HG02678 (cell line): ENCODE measurements around the gene MTRFR.
"Not testable (repeated sequence)": the region's sequence is repeated elsewhere in the genome, so short reads cannot be mapped to it uniquely, and the experiment has no call there.

Experiments
- ATAC-seq: cut with Tn5 transposase; IDR thresholded peaks from one replicate; pipeline ENCODE4 v1.9.1; 2021; ENCODE audit warnings: mild to moderate bottlenecking, moderate library complexity; ENCODE audit not compliant: unreplicated experiment

Gene MTRFR

DNA sequence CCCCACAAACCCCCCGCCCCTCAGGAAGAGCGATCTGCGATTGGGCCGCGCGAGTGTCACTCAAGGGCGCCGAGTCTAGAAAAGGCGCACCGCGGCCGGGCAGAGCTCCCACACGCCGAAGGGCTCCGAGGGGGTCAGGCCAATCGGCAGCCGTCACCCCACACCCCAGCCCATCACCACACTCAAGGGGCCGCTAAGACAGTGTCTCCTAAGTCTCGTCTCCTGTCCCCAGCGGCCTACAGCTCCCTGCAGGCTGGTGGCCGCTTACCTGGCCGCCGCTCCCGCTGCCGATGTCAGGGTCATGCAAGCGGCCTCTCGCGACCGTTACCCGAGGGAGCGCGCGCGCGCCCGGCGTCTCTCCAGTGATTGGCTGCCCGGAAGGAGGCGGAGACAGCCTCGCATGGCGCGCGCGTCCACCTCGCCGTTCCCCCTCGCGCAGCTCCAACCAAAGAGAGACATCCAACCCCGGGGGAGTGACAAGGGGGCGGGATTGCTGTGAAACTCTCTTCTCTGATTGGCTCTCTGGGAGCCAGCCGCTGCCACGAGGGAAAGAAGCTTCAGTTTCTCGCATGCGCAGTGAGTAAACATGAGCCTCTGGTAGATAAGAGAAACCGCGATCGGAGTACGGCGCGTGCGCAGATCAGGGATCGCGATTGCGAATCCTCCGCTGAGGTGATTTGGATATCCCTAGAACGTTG is at the start of gene MTRFR, which contains the start of gene MPHOSPH9:
TSS of gene MTRFR (plus strand) at position 630 of the 698 bp plus-strand sequence. CDS start 20,239 bp downstream, outside the sequence.
TSS of gene MPHOSPH9 (minus strand) at position 335 of the 698 bp plus-strand sequence. CDS start 2,777 bp downstream, outside the sequence.
- ATAC-seq, result peak; percentile 86

DNA sequence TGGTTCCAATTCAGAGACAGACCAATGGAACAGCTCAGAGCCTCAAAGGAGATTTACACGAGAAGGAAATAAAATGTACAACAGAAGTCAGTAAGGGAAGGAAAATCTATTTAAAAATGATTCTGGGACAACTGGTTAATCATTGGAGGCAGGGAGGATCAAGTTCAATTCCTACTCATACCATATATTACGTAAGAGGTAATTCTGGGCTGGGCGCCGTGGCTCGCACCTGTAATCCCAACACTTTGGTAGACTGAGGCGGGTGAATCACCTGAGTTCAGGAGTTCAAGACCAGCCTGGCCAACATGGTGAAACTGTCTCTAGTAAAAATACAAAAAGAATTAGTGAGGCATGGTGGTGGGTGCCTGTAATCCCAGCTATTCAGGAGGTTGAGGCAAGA is 45.6 kb upstream of the MTRFR start:
- ATAC-seq, result no peak

DNA sequence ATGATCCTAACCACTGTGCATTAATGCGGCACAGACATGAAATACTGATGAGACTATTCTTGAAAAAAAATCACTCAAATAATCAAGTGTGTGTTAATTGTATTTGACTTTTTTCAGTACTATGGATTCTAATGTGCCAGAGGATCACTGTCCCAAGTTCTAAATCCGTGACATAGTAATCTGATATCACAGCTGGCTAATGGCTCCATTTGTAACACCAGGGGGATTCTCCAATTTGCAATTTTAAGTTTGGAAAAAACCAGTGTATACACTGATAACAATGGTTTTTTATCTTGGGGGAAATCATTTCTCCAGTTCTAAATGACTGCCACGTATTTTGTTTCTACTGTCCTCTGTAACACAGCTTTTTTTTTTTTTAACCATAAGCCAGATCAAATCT is 33.3 kb upstream of the MTRFR start:
- ATAC-seq, result no peak

DNA sequence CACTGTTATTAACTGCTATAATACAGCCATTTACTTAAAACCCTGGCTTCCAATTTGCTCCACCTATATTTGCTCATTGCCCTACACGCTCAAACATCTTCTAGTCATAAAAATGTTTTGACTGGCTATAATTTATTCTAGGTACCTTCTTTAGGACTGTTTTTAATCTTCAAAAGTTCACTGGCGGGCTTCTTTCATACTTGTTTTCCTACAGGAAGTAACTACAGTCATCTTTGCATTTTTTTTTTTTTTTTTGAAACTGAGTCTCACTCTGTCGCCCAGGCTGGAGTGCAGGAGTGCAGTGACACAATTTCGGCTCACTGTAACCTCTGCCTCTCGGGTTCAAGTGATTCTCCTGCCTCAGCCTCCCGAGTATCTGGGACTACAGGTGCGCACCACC is 32.8 kb upstream of the MTRFR start:
- ATAC-seq, result no peak

DNA sequence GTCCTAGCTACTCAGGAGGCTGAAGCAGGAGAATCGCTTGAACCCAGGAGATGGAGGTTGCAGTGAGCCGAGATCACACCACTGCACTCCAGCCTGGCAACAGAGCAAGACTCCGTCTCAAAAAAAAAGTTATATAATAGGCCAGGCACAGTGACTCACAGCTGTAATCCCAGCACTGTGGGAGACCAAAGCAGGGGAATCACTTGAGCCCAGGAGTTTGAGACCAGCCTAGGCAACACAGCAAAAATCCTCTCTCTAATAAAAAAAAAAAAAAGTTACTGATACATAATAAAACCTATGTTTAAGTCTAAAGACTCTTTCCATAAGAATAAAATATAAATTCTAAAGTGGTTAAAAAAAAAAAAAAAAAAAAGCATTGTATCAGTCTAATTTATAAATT is 26.4 kb upstream of the MTRFR start:
- ATAC-seq, result not testable (repeated sequence)

DNA sequence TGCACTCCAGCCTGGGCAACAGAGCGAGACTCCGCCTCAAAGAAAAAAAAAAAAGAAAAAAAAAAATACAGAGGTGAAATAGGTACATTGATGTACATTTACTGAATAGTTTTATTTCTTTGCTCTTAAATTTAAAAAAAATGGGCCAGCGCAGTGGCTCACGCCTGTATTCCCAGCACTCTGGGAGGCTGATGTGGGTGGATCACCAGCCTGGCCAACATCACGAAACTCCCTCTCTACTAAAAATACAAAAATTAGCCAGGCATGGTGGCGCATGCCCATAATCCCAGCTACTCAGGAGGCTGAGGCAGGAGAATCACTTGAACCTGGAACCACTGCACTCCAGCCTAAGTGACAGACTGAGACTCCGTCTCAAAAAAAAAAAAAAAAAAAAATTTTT is 25.4 kb upstream of the MTRFR start:
- not testable (repeated sequence) for ATAC-seq

DNA sequence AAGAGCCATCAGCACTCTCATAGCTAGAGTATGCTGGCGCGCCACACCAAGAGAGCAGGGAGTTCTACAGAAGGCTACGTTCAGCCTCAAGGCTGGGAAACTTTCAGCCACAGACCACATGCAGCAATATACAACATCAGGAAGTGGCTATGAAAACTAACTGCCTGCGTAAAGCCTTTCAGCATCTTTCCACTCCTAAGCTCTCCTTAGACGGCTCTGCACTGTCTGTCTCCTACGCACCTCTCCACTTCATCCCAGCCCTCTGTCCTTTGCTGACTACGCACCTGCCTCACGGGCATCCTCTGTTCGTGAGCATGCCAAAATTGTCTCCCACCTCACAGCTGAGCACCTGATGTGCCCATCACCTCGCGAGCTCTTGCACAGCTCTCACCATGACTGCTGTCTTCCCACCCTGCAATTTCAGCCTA is 10.0 kb upstream of the MTRFR start:
- peak; percentile 64 for ATAC-seq

DNA sequence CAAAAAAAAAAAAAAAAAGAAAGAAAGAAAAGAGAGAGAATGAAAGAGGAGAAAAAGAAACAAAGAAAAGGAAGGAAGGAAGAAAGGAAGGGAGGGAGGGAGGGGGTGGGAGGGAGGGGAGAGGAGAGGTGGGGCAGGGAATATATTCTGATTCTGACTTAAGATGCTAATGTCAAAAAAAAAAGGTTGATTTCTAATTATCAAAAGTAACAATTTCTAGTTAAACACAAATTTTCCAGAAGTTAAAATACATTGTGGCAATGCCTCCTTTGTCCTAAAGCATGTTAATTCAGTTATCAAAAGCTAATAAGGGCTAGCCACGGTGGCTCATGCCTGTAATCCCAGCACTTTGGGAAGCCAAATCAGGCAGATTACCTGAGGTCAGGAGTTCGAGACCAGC is 7.8 kb upstream of the MTRFR start:
- ATAC-seq, result no peak

DNA sequence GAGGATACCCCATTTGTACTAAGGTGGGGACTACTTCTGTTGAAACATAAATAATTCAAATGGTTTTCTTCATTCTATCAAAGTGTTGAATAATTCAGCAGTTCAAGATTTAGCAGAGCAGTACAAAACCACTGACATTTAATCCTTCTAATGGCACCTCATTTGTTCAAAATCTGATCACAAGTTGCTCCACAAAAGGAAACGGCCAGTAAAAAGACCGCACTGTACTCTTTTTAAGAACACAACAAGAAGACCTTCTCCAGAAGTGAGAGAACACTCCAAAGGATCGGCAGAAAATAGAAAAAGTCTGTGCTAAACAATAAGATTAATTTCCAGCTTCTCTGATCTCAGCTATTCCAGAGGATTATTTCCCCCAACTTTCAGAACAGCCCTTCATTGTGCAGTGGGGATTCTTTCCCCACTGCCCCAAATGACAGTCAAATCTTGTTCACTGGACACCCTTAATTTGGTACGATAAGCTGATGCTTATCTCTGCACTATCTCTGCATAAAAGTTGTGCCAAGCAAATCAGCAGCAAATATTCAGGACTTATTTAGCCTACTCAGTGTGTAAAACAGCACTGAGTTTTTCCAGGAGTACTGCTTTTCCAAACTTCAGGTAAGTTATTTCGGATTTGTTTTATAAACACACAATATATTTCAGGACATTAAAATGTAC is 5.5 kb upstream of the MTRFR start:
- no peak for ATAC-seq

DNA sequence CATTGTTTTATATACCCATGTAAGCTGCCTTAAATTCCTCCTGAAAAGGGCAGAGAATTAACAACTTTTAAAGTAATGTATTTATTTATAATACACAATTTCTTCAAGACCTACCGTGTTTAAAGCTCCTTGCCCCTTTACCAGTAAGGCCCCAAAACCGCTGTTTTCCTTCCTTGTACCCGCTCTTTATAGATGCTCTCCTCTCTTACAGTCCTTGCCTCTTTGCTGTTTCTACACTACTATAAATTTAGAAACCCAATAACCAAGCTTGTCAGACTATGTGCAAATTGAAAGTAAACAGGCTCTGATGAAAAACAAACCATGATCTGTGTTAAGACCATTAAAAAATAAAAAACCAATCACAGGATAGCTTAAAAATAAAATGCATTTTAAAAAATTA is 4.2 kb upstream of the MTRFR start:
- no peak for ATAC-seq

DNA sequence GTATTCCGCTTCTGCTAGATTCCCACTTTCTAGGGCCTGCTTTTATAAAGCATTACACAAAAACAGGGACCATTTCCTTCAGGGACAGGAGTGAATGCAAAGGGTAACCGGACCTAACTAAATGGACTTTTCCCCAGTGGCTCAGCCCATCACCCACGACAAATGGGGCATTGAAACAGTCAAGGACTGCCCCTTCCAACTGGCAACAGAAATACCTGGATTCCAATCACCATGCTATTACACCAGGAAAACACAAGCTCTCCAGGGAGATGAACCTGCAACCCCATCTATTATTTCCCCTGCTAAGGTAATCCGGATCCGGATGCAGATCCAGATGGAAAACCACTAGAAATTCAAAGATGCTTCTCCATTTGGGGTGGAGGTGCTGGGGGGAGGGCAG is 1.3 kb upstream of the MTRFR start:
- no peak for ATAC-seq

DNA sequence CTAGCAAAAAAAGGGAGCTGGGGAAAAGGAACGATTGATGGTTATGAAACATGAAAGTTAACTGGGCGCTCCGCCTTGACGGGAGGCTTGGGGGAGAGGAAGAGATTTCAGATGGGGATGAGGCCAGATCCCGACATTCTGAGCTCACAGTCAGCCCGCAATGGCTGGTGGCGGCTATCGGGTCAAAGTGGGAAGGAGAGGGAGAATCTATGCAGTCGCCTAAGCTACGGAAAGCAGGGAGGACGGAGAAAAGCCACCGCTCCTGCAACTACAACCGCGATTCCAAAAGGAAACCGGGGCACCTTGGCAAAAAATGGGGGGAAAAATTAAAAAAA is 797 bp upstream of the MTRFR start:
- ATAC-seq, result no peak

DNA sequence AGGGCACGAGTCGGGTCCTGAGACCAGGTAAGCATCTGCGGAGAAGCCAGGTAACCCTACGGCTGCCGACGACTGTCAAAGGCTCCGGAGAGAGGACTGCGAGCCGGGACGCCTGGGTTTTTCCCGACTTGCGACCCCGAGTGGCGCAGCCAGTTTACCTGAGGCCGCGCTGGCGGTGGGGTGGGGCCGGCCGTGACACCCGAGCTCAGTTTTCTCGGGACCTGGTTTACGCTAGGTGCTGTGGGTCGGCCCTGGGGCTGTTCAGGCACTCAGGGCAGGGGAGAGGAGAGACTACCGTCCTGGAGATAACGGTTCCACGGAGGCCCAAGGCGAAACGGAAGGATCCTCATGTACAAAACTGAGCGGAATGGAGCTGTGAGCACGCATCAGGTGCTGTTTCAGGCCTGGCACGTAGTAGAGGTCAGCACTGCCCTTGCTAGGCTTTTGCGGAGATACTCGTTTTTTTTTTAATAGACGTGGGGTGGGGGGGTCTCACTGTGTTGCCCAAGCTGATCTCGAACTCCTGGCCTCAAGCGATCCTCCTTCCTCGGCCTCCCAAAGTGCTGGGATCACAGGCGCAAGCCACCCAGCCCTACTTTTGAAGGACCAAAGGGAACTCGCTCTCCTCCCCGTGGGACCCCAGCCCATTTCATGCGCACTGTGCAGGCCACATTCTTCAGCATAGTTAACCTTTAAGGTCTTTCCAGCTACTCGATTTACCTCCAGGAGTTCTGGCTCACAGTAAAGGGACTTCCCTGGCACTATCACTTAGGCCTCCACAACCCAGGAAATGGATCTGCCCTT is 471 bp downstream of the MTRFR start:
- peak; percentile 7 for ATAC-seq

DNA sequence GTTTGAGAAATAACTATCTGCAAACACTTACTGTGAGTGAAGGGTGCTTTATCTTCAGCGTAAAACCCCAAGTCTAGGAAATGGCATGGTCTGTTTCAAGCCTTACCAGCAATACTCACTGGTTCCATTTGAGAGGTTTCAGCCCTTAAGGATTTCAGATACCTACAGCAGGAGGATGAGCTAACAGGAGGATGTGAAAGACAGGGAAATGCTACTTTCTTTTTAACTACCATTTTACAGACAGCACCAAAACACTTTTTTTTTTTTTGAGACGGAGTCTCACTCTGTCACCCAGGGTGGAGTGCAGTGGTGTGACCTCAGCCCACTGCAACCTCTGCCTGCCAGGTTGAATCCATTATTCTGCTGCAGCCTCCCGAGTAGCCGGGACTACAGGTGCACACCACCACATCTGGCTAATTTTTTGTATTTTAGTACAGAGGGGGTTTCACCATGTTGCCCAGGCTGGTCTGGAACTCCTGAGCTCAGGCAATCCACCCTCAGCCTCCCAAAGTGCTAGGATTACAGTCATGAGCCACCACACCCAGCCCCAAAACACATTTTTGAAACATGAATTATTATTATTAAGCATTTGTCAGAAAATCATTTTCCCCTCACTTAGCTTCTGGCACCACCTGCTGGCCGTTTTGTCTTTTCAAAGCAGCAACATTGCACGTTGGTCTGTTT is 4.6 kb downstream of the MTRFR start:
- ATAC-seq, result no peak

DNA sequence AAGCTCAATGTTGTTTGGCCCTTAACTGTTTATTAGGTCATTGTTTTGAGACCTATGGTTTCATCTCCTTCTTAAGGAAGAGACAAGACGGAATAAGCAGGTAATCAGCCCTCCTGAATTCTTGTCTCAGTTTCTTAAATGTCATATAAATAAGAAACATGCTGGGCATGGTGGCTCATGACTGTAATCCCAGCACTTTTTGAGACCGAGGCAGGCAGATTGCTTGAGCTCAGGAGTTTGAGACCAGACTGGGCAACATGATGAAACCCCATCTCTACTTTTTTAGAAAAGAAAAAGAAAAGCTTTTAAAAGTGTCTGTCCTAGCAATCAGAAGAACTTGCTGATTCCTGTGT is 5.1 kb downstream of the MTRFR start:
- no peak for ATAC-seq

DNA sequence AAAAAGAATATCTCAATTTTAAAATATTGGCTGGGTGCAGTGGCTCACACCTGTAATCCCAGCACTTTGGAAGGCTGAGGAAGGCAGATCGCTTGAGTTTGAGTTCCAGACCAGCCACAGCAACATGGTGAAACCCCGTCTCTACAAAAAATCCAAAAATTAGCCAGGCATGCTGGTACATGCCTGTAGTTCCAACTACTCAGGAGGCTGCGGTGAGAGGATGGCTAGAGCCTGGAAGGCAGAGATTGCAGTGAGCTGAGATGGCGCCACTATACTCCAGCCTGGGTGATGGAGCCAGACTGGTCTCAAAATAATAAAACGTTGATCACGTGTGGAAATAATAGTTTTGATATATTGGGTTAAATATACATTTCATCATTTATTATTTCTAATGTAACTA is 5.7 kb downstream of the MTRFR start:
- ATAC-seq, result no peak

DNA sequence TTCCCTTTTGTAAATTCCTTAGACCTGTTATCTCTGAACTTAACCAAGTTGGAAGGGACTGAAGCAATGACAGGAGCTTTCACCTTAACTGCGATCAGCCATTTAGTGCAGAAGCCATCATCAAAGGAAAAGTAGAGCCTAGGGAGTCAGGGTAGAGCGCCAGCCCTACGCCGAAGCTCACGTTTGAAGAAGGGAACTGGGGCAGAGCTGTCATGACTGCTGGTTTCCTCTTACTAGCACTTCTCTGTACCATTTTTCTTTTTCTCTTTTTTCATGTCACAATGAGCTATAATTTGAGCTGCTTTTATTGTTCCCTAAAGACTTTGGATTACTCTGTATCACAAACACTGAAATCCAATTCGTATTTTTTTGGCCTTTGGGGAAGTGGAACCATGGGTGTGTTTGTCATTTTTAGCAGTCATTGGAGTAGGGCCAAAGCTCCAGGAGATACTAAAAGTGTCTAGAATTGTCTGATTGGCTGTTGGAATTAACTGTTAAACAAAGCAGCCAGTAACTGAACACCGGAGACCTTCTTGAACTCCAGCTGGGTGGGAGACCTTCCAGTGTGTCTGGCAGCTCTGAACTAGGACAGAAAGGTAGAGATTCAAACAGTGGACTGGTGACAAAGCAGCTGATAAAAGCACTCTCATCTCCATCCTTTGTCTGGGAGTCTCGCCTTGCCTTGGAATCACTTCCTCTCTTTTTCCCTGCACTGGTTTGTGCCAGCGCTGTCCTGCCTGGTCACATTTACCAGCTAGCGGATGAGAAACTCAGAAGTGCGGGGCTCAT is 9.1 kb downstream of the MTRFR start:
- ATAC-seq, result no peak

DNA sequence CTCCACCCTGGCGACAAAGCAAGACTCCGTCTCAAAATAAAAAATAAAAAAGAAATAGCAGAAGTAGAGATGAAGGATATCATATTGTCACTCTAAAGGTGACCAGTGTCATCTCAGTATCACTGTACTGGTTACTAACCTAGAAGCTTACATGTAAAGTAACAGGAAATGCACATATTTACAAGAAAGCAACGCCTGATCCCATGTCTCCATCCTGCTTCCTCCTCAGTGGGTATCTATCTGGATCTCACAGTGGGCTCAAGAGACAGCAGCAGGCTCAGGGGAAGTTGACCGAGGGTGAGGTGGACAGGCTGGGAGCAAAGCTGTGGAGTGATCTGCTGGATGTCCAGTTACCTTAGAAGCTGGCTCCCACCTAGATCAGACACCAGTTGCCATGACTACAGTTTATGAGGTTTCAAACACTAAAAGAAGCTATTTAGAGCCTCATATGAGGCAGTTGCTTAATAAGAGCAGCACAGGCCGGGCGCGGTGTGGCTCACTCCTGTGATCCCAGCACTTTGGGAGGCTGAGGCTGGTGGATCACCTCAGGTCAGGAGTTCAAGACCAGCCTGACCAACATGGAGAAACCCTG is 10.5 kb downstream of the MTRFR start:
- ATAC-seq, result no peak

DNA sequence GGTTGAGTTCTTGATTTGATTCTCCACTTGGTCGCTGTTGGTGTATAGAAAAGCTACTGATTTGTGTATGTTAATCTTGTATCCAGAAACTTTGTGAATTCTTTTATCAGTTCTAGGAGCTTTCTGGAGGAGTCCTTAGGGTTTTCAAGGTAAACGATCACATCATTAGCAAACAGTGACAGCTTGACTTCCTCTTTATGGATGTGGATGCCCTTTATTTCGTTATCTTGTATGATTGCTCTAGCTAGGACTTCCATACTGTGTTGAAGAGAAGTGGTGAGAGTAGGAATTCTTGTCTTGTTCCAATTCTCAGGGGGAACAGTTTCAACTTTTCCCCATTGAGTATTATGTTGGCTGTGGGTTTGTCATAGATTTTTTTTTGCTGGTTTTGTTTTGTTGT is 12.4 kb downstream of the MTRFR start:
- no peak for ATAC-seq

DNA sequence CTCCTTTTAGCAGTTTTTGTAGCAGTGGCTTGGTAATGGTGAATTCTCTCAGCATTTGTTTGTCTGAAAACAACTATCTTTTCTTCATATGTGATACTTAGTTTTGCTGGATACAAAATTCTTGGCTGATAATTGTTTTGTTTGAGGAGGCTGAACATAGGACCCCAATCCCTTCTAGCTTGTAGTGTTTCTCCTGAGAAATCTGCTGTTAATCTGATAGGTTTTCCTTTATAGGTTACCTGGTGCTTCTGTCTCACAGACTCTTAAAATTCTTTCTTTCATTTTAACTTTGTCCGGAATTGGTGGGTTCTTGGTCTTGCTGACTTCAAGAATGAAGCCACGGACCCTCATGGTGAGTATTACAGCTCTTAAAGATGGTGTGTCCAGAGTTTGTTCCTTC is 14.9 kb downstream of the MTRFR start:
- not testable (repeated sequence) for ATAC-seq
